Raji (cell line): Measurements from ENCODE around the gene NIFK.

ENCODE experiments used
- POLR2A ChIP-seq: IDR thresholded peaks from 2 replicates; pipeline ENCODE4 v1.6.1; 2011; ENCODE audit warnings: low read depth, low read length, control low read depth; ENCODE audit not compliant: insufficient read depth

NIFK gene

DNA sequence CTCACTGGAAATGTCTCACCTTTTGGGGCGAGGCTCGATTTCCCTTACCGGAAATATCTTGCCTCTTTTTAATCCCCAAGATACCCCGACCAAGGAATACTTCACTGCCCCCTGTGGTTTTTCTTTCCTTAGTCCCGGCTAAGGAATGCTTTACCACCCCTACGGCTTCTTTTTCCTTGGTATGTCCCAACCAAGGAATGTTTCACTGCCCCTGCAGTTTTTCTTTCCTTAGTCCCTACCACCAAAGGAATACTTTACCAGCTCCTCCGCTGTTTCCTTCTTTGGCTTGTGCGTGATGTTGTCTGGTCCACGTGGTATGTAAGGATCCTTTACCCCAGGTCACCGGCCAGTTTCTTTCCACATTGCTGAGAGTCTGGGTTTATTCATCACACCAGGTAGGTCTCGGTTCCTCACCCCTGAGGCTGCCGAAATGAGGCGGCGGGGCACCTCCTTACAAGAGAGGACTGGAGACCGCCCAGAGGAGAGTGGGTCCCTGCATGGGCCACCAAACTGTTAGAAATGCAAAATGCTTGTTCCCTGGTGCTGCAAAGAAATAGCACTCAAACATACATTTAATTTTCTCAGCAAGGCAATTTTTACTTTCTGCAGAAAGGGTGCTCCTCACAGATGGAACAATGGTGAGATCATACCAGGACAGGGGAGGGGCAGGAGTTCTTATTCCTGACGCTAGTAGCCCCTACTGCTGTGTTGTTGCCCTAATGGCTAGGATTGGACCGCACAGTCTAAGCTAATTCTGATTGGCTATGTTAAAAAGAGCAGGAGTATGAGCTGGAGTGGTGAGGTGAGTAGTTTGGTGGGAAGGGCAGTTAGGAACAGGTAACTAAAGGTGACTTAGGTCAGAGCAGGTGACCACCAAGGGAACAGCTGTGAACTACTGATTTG lies 54.0 kb downstream of the NIFK start:
- TF ChIP-seq POLR2A = no peak

GRCh38 chr2:121677855-121678254 lies 58.8 kb downstream of the NIFK start:
- no peak for TF ChIP-seq POLR2A
